HCT116 (cell line): Measurements from ENCODE around the gene TMEM247. TPM values are rescaled to one million over a fixed set of nuclear protein-coding genes. Genes with fewer than 3 reads are reported as not detected.

Experiments used
- ATAC-seq: fragments of 200-7000 bp; cut with Tn5 transposase; 2 replicates; pipeline ENCODE4 v1.9.1; 2020; ENCODE audit warnings: mild to moderate bottlenecking, moderate library complexity
- BruUV-seq: library from RNA; stranded (reverse); fragments of 400-500 nt; replicated peaks from 2 replicates; lab custom pipeline; 2021; lab: Mats Ljungman, UMichigan
- CTCF ChIA-PET: fragments of 300-600 bp; sonication (Branson Sonifier 250); formaldehyde crosslinking; loops from one replicate; lab custom pipeline; 2021; ENCODE audit warnings: antibody characterized with exemption; lab: Charles Lee
- POLR2A ChIA-PET: fragments of 300-600, 350-600 bp; sonication (Branson Sonifier 250); formaldehyde crosslinking; loops from one replicate; lab custom pipeline; 2021; ENCODE audit warnings: antibody characterized with exemption; lab: Charles Lee
- RAD21 ChIA-PET, 2 experiments: fragments of 300-600 bp; sonication (Branson Sonifier 250); formaldehyde crosslinking; loops; one replicate each; lab custom pipeline; 2023; ENCODE audit warnings: low total read pairs in 2 of 2; ENCODE audit not compliant: uncharacterized antibody in 2 of 2, unreplicated experiment in 2 of 2, low non-redundant PET in 1 of 2; lab: Charles Lee
- DNase-seq: peaks from one replicate; pipeline ENCODE4 v3.0.0-alpha.2; 2010; ENCODE audit warnings: low read depth, low spot score
- H2AFZ ChIP-seq: fragments of 200-600 bp; shearing (Covaris generic), sonication (generic); 2 replicates; pipeline ENCODE4 v1.6.1; 2017; ENCODE audit warnings: low read depth, mixed run types, mixed read lengths, antibody characterized with exemption, low read length; ENCODE audit not compliant: poor library complexity, severe bottlenecking
- H3K27ac ChIP-seq: 2 replicates; pipeline ENCODE4 v1.5.1; 2012; ENCODE audit warnings: low read depth, low read length
- H3K27me3 ChIP-seq: fragments of 200-600 bp; sonication (generic); 2 replicates; pipeline ENCODE4 v1.6.1; 2016; ENCODE audit warnings: mixed run types, low read length, mixed read lengths; ENCODE audit not compliant: insufficient read depth
- H3K36me3 ChIP-seq, 2 experiments: fragments of 200-500 bp in 1 of 2; fragments of 200-600 bp in 1 of 2; sonication (Bioruptor generic) in 1 of 2; sonication (generic) in 1 of 2; 2 replicates each; pipeline versions ENCODE4 v1.5.1 to v1.6.1; 2014 to 2016; ENCODE audit warnings: low read length in 2 of 2, inconsistent platforms in 1 of 2, mixed read lengths in 1 of 2, mixed run types in 1 of 2; ENCODE audit not compliant: insufficient read depth in 2 of 2, control insufficient read depth in 1 of 2
- H3K4me1 ChIP-seq, 2 experiments: fragments of 200-600 bp in 1 of 2; sonication (generic) in 1 of 2; 2 replicates each; pipeline versions ENCODE4 v1.5.1 to v1.6.1; 2012 to 2017; ENCODE audit warnings: low read length in 2 of 2, inconsistent platforms in 1 of 2, mild to moderate bottlenecking in 1 of 2, mixed read lengths in 1 of 2, mixed run types in 1 of 2, moderate library complexity in 1 of 2; ENCODE audit not compliant: insufficient read depth in 2 of 2, control insufficient read depth in 1 of 2
- H3K4me2 ChIP-seq: fragments of 200-600 bp; sonication (generic); 2 replicates; pipeline ENCODE4 v1.6.1; 2017; ENCODE audit warnings: mixed run types, low read length, mixed read lengths
- H3K4me3 ChIP-seq, 2 experiments: fragments of 200-600 bp in 1 of 2; sonication (generic) in 1 of 2; replicated peaks in 1 of 2; 2 replicates each; pipeline ENCODE4 v1.5.1; 2011 to 2016; ENCODE audit warnings: low read length in 2 of 2, control low read depth in 1 of 2, low read depth in 1 of 2, mild to moderate bottlenecking in 1 of 2, mixed read lengths in 1 of 2, mixed run types in 1 of 2
- H3K79me2 ChIP-seq: fragments of 200-600 bp; sonication (generic); 2 replicates; pipeline ENCODE4 v1.6.1; 2017; ENCODE audit warnings: mild to moderate bottlenecking, mixed run types, low read length, moderate library complexity, mixed read lengths; ENCODE audit not compliant: insufficient read depth
- H3K9ac ChIP-seq: fragments of 200-600 bp; sonication (generic); 2 replicates; pipeline ENCODE4 v1.6.1; 2016; ENCODE audit warnings: low read length, mixed read lengths
- H3K9me2 ChIP-seq: fragments of 200-600 bp; sonication (generic), shearing (Covaris generic); 2 replicates; pipeline ENCODE4 v1.6.1; 2017; ENCODE audit warnings: mixed run types, mild to moderate bottlenecking, moderate library complexity; ENCODE audit not compliant: insufficient read depth
- H3K9me3 ChIP-seq, 2 experiments: fragments of 200-500 bp in 1 of 2; fragments of 200-600 bp in 1 of 2; sonication (Bioruptor generic) in 1 of 2; sonication (generic) in 1 of 2; 2 replicates each; pipeline ENCODE4 v1.6.1; 2014 to 2017; ENCODE audit warnings: low read length in 2 of 2, mixed read lengths in 2 of 2, inconsistent platforms in 1 of 2, low read depth in 1 of 2, mild to moderate bottlenecking in 1 of 2, mixed run types in 1 of 2, moderate library complexity in 1 of 2; ENCODE audit not compliant: control insufficient read depth in 1 of 2, insufficient read depth in 1 of 2
- H4K20me1 ChIP-seq: fragments of 200-600 bp; sonication (generic), shearing (Covaris generic); 2 replicates; pipeline ENCODE4 v1.6.1; 2017; ENCODE audit warnings: mixed run types, mild to moderate bottlenecking, moderate library complexity; ENCODE audit not compliant: insufficient read depth
- CBX3 ChIP-seq: IDR thresholded peaks from 2 replicates; pipeline ENCODE4 v1.6.1; 2012; ENCODE audit warnings: low read depth
- EGR1 ChIP-seq: IDR thresholded peaks from 2 replicates; pipeline ENCODE4 v1.6.1; 2012; ENCODE audit warnings: low read depth
- ELF1 ChIP-seq: IDR thresholded peaks from 2 replicates; pipeline ENCODE4 v1.6.1; 2012; ENCODE audit warnings: low read depth, borderline replicate concordance
- EZH2phosphoT487 ChIP-seq: fragments of 200-600 bp; IDR thresholded peaks from 2 replicates; pipeline ENCODE4 v1.6.1; 2018; ENCODE audit warnings: antibody characterized with exemption, borderline replicate concordance
- JUND ChIP-seq: IDR thresholded peaks from 2 replicates; pipeline ENCODE4 v1.6.1; 2012
- POLR2AphosphoS5 ChIP-seq: IDR thresholded peaks from 2 replicates; pipeline ENCODE4 v1.6.1; 2011; ENCODE audit warnings: mild to moderate bottlenecking, low read depth, low read length, moderate library complexity
- RAD21 ChIP-seq: IDR thresholded peaks from 2 replicates; pipeline ENCODE4 v1.6.1; 2012; ENCODE audit warnings: low read depth, mild to moderate bottlenecking
- SIN3A ChIP-seq: IDR thresholded peaks from 2 replicates; pipeline ENCODE4 v1.6.1; 2012; ENCODE audit warnings: low read depth
- SP1 ChIP-seq: IDR thresholded peaks from 2 replicates; pipeline ENCODE4 v1.6.1; 2012; ENCODE audit warnings: low read depth
- SRF ChIP-seq: IDR thresholded peaks from 2 replicates; pipeline ENCODE4 v1.6.1; 2012; ENCODE audit warnings: low read depth
- YY1 ChIP-seq: IDR thresholded peaks from 2 replicates; pipeline ENCODE4 v1.6.1; 2011; ENCODE audit warnings: low read length, low read depth, moderate library complexity, mild to moderate bottlenecking; ENCODE audit not compliant: insufficient replicate concordance; ENCODE audit errors: extremely low read depth
- ZFX ChIP-seq: fragments of 450-650 bp; IDR thresholded peaks from 2 replicates; pipeline ENCODE4 v1.6.1; 2017
- intact Hi-C: fragments of 100-400 bp; cut with micrococcal nuclease; formaldehyde crosslinking; loops from 2 replicates; pipeline ENCODE4 v1.10.0; 2022
- total RNA-seq: library from RNA; stranded (reverse); gene quantifications from one replicate; pipeline ENCODE4 v1.2.1, GENCODE V29; 2021; ENCODE audit not compliant: unreplicated experiment
- TF ChIP-seq, protein P1 (sequence below): IDR thresholded peaks from 2 replicates; pipeline ENCODE4 v1.6.1; 2011; ENCODE audit warnings: mild to moderate bottlenecking, low read length, moderate library complexity; ENCODE audit not compliant: insufficient replicate concordance; ENCODE audit errors: extremely low read depth
- TF ChIP-seq, protein P2 (sequence below): IDR thresholded peaks from 2 replicates; pipeline ENCODE4 v1.6.1; 2012
- TF ChIP-seq, protein P3 (sequence below): IDR thresholded peaks from 2 replicates; pipeline ENCODE4 v1.6.1; 2012
- TF ChIP-seq, protein P4 (sequence below), 3 experiments: fragments of 200-600 bp in 1 of 3; sonication (generic) in 1 of 3; IDR thresholded peaks in 2 of 3; conservative IDR thresholded peaks in 1 of 3; 2 replicates each; pipeline ENCODE4 v1.5.1; 2012 to 2017; ENCODE audit warnings: low read depth in 2 of 3, low read length in 2 of 3, antibody characterized with exemption in 1 of 3, borderline replicate concordance in 1 of 3, control low read depth in 1 of 3, mild to moderate bottlenecking in 1 of 3, mixed read lengths in 1 of 3, mixed run types in 1 of 3, moderate library complexity in 1 of 3; ENCODE audit not compliant: insufficient read depth in 1 of 3

TMEM247 gene
- total RNA-seq, 1 experiment from 2014 or later, result not detected

DNA sequence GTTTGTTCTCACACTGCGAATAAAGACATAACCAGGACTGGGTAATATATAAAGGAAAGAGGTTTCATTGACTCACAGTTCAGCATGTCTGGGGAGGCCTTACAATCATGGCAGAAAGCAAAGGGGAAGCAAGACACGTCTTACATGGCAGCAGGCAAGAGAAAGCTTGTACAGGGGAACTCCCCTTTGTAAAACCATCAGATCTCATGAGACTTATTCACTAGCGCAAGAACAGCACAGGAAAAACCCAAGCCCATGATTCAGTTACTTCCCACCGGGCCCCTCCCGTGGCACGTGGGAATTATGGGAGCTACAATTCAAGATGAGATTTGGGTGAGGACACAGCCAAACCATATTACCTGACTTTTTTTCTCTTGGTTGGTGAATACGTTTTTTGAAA is 51.3 kb downstream of the TMEM247 start:
- no TSS peak for BruUV-seq
- Histone ChIP-seq H3K4me2 (no peak overlapping the region), H3K36me3 (no peaks in the 10 kb centered on the region; a peak in 2 of 4 replicates), H3K9ac (no peak overlapping the region), H3K27me3 (no peaks in the 10 kb centered on the region), H3K27ac (no peak overlapping the region), H4K20me1 (no peaks in the 10 kb centered on the region), H3K4me3 (no peak overlapping the region), H3K9me2 (no peaks in the 10 kb centered on the region), H3K9me3 (no peaks in the 10 kb centered on the region), H3K4me1 (no peaks in the 10 kb centered on the region), H2AFZ (no peak overlapping the region), H3K79me2 (no peaks in the 10 kb centered on the region)
- DNase-seq (no peak), ATAC-seq (no peak)
- CTCF ChIA-PET, result no interaction called here
- intact Hi-C loops, result no loop called here
- no peak for TF ChIP-seq YY1
- TF ChIP-seq, protein P1, sequence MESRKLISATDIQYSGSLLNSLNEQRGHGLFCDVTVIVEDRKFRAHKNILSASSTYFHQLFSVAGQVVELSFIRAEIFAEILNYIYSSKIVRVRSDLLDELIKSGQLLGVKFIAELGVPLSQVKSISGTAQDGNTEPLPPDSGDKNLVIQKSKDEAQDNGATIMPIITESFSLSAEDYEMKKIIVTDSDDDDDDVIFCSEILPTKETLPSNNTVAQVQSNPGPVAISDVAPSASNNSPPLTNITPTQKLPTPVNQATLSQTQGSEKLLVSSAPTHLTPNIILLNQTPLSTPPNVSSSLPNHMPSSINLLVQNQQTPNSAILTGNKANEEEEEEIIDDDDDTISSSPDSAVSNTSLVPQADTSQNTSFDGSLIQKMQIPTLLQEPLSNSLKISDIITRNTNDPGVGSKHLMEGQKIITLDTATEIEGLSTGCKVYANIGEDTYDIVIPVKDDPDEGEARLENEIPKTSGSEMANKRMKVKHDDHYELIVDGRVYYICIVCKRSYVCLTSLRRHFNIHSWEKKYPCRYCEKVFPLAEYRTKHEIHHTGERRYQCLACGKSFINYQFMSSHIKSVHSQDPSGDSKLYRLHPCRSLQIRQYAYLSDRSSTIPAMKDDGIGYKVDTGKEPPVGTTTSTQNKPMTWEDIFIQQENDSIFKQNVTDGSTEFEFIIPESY, result no peak
- no peak for TF ChIP-seq SP1
- TF ChIP-seq, protein P2, sequence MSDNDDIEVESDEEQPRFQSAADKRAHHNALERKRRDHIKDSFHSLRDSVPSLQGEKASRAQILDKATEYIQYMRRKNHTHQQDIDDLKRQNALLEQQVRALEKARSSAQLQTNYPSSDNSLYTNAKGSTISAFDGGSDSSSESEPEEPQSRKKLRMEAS, result no peak
- TF ChIP-seq, protein P3, sequence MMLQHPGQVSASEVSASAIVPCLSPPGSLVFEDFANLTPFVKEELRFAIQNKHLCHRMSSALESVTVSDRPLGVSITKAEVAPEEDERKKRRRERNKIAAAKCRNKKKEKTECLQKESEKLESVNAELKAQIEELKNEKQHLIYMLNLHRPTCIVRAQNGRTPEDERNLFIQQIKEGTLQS, result no peak
- no peak for TF ChIP-seq POLR2AphosphoS5
- no peak for TF ChIP-seq EGR1
- no peak for TF ChIP-seq SIN3A
- TF ChIP-seq, protein P4, sequence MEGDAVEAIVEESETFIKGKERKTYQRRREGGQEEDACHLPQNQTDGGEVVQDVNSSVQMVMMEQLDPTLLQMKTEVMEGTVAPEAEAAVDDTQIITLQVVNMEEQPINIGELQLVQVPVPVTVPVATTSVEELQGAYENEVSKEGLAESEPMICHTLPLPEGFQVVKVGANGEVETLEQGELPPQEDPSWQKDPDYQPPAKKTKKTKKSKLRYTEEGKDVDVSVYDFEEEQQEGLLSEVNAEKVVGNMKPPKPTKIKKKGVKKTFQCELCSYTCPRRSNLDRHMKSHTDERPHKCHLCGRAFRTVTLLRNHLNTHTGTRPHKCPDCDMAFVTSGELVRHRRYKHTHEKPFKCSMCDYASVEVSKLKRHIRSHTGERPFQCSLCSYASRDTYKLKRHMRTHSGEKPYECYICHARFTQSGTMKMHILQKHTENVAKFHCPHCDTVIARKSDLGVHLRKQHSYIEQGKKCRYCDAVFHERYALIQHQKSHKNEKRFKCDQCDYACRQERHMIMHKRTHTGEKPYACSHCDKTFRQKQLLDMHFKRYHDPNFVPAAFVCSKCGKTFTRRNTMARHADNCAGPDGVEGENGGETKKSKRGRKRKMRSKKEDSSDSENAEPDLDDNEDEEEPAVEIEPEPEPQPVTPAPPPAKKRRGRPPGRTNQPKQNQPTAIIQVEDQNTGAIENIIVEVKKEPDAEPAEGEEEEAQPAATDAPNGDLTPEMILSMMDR (IDR thresholded peaks at IDR 0.05 in 2 of 3, conservative IDR thresholded peaks at IDR 0.05 in 1 of 3; ENCODE audit: borderline replicate concordance in 1 of 3, insufficient read depth in 1 of 3, low read depth in 2 of 3, low read length in 2 of 3), result no peak
- no peak for TF ChIP-seq ELF1
- no peak for TF ChIP-seq ZFX
- TF ChIP-seq JUND, result no peak
- TF ChIP-seq RAD21, result no peak
- TF ChIP-seq EZH2phosphoT487, result no peak
- TF ChIP-seq CBX3, result no peak
- TF ChIP-seq SRF, result no peak
- POLR2A ChIA-PET, result no interaction called here
- RAD21 ChIA-PET, result no interaction called here
